ENCODE measurements around the gene D2HGDH. TPM values are rescaled to one million over a fixed set of nuclear protein-coding genes. Genes with fewer than 3 reads are reported as not detected.

D2HGDH gene
- total and polyA plus RNA-seq, 8 donors = 14.9 to 116 (median 25.6) TPM

DNA sequence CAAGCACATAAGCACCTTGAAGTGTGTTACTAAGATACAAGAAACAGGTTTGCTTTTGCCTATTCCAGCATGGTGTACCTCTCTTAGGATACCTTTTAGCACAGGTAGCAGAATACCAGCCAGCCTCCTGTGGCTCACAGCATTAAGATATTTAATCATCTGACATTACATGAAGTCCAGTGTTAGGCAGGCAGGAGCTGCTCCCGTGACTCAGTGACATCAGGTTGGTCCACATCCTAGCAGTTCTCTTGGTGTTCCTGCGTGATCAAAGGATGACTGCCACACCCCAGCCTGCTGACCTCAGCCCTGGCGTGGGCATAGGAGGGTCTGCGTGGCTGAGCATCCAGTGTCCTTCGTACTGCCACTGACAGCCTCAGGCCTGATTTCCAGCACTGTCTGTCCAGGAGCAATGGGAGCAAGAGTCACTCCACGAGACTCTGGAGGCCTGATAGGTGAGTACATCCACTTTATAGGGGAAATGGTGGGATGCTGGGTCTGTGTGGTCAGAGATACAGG is 44.2 kb upstream of the D2HGDH start:
- intact Hi-C loops (cut with DNase I) = no loop called here
- FAIRE-seq = no peak
- no peak overlapping the region for H3K4me3 ChIP-seq
- peaks cover 0 to 17% (median 7%) of the 10 kb centered on the region in 3 donors for H3K4me1 ChIP-seq
- no peak for TF ChIP-seq CTCF (IDR thresholded peaks at IDR 0.05)
- H3K36me3 ChIP-seq = peaks cover 0 to 7% (median 0%) of the 10 kb centered on the region in 3 donors
- no peaks in the 10 kb centered on the region for H3K27me3 ChIP-seq
- H3K9me3 ChIP-seq = no peaks in the 10 kb centered on the region
- peak in 1 of 6 donors; percentile 31 for DNase-seq
- no peak overlapping the region for H3K27ac ChIP-seq
- no peak for ATAC-seq
- 83 to 86% methylated on average over 6 of the region's 6 CpGs for WGBS, 2 donors

DNA sequence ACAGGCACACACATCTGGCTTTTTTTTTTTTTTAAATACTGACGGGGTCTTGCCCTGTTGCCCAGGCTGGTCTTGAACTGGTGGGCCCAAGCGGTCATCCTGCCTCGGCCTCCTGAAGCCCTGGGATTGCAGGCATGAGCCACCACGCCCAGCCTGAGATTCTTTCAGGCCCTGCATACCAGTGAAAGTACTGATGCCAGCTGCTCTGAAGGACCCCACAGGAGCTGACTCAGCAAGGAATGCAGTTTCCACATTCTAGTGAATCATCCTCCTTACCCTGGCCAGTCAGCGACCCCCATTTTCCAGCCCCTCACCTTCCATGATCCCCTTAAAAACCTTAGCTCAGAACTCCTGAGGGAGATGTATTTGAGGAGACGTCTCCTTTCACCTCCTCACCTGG is 42.0 kb upstream of the D2HGDH start:
- Histone ChIP-seq H3K9me3 (no peaks in the 10 kb centered on the region), H3K36me3 (peaks cover 0 to 7% (median 0%) of the 10 kb centered on the region in 3 donors), H3K4me1 (peaks cover 0 to 10% (median 7%) of the 10 kb centered on the region in 3 donors), H3K27ac (no peak overlapping the region), H3K4me3 (no peak overlapping the region), H3K27me3 (no peaks in the 10 kb centered on the region)
- FAIRE-seq (no peak), ATAC-seq (no peak), DNase-seq (peak in 1 of 6 donors; percentile 27)
- intact Hi-C loops (cut with DNase I) = no loop called here
- 93 to 97% methylated on average over 6 of the region's 6 CpGs for WGBS, 2 donors
- TF ChIP-seq CTCF (IDR thresholded peaks at IDR 0.05) = no peak

GRCh38 chr2:241695651-241696050 is 38.8 kb upstream of the D2HGDH start:
- peaks cover 0 to 7% (median 0%) of the 10 kb centered on the region in 3 donors for H3K36me3 ChIP-seq
- H3K4me3 ChIP-seq = no peak overlapping the region
- peaks cover 0 to 2% (median 0%) of the 10 kb centered on the region in 3 donors for H3K4me1 ChIP-seq
- no peak for ATAC-seq
- no peak for FAIRE-seq
- DNase-seq = no peak
- no peaks in the 10 kb centered on the region for H3K9me3 ChIP-seq
- no peak for TF ChIP-seq CTCF (IDR thresholded peaks at IDR 0.05)
- no peaks in the 10 kb centered on the region for H3K27me3 ChIP-seq
- whole genome bisulfite sequencing, 2 donors = 94 to 96% methylated on average over 4 of the region's 4 CpGs
- intact Hi-C loops (cut with DNase I) = no loop called here
- no peak overlapping the region for H3K27ac ChIP-seq

DNA sequence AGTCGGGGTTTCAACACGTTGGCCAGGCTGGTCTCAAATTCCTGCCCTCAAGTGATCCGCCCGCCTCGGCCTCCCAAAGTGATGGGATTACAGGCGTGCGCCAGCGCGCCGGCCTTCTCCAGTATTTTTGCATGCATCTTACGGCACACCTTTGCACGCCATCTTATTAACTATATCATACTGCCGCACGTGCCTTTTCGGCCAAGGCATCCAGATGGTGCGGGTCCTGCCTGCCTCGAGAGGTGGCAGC is 33.4 kb upstream of the D2HGDH start:
- 0 to 1% methylated on average over 17 of the region's 17 CpGs for WGBS, 2 donors
- DNase-seq = no peak
- TF ChIP-seq CTCF (IDR thresholded peaks at IDR 0.05) = peak in 3 of 4 donors; percentile 9 to 30 (median 22)
- H3K9me3 ChIP-seq = no peaks in the 10 kb centered on the region
- no peak for FAIRE-seq
- peaks cover 0 to 7% (median 0%) of the 10 kb centered on the region in 3 donors for H3K36me3 ChIP-seq
- peaks cover 4 to 10% (median 6%) of the 10 kb centered on the region in 3 donors for H3K4me1 ChIP-seq
- H3K27me3 ChIP-seq = no peaks in the 10 kb centered on the region
- no peak for ATAC-seq
- H3K27ac ChIP-seq = peak overlapping the region; percentile 92 to 100 (median 98)
- intact Hi-C loops (cut with DNase I) = no loop called here
- H3K4me3 ChIP-seq = peak overlapping the region; percentile 77 to 87 (median 80)

DNA sequence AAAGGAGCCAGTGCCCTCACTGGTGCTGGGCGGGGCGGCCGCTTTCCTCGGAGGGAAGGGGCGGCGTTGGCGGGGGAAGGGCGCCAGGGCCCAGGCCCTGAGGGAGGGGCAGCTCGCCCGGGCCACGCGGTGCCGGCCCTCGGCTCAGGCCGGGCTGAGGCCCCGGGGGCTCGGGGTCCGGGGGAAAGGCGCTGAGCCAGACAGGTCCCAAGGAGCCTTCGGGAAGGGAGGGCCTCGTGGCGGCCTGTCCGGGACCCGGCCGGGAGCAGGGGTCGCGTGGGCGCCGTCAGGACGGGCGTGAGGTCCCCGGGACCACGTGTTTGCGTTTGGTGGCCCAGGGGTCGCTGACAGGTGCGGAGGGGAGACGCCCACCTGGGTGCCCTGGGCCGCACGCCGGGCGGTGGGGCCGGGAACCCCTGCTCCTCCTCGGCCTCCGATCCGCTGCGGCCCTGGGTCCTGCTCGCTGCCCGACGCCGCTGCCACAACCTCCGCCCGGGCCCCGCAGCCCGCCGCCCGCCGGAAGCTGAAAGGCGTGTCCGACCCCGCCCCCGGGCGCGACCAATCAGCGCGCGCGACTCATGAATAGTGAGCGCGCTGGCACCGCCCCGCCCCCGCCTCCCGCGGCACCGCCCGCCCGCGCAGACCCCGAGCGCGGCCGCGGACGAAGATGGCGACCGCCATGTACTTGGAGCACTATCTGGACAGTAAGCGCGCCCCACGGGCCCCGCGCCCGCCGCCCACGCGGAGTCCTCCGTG is 32.9 kb upstream of the D2HGDH start, which contains the start of gene ING5:
ING5 (plus strand) TSS at position 641 of the 756 bp plus-strand sequence; CDS start at position 668, 27 bp downstream.
- peak within 1 kb of the TSS; percentile 77 to 87 (median 80) for H3K4me3 ChIP-seq
- H3K9me3 ChIP-seq = no peaks in the 10 kb centered on the region
- peak; percentile 96 to 99 (median 98) for DNase-seq
- H3K36me3 ChIP-seq = peaks cover 0 to 12% (median 0%) of the 10 kb centered on the region in 3 donors
- H3K27ac ChIP-seq = peak within 1 kb of the TSS; percentile 92 to 100 (median 98)
- ATAC-seq = peak; percentile 81 to 90 (median 85)
- no peaks in the 10 kb centered on the region for H3K27me3 ChIP-seq
- intact Hi-C loops (cut with DNase I) = no loop called here
- FAIRE-seq = no peak
- no peak for TF ChIP-seq CTCF (IDR thresholded peaks at IDR 0.05)
- H3K4me1 ChIP-seq = peaks cover 4 to 10% (median 6%) of the 10 kb centered on the region in 3 donors
- WGBS, 2 donors = 0% methylated on average over 58 to 96 of the region's 96 CpGs

Measured in pancreas (tissue), 10 donors.